B cell (primary cell): ENCODE data around the gene DOCK3.

Experiments used
- EZH2 ChIP-seq: IDR thresholded peaks from 2 replicates; pipeline ENCODE4 v1.6.1; 2012; ENCODE audit warnings: borderline replicate concordance, low read depth, mild to moderate bottlenecking, moderate library complexity, low read length; ENCODE audit not compliant: insufficient read depth, poor library complexity, severe bottlenecking
- TF ChIP-seq, protein P1 (sequence below): fragments of 200-600 bp; IDR thresholded peaks from one replicate; pipeline ENCODE4 v1.8.0; 2022; ENCODE audit warnings: antibody characterized with exemption, mild to moderate bottlenecking

DNA sequence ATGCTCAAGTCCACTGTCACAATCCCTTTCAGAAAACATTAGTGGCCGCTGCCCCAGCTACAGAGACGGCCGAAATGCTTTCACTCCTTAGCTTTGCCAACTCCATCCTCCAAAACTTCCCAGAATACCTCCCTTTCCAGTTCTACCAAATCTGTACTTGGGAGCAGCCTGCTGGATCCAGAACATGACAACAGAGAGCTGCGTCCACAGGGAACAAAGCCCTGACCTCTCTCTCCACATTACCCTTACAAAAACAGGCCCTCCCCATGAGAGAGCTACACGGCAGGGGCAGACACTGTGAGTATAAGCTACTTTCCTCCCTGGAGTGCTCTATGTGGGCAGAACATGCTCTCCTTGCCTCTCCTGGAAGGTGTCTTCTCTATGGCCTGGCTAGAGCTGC lies 722.7 kb downstream of the DOCK3 start:
- TF ChIP-seq EZH2: no peak
- TF ChIP-seq, protein P1, sequence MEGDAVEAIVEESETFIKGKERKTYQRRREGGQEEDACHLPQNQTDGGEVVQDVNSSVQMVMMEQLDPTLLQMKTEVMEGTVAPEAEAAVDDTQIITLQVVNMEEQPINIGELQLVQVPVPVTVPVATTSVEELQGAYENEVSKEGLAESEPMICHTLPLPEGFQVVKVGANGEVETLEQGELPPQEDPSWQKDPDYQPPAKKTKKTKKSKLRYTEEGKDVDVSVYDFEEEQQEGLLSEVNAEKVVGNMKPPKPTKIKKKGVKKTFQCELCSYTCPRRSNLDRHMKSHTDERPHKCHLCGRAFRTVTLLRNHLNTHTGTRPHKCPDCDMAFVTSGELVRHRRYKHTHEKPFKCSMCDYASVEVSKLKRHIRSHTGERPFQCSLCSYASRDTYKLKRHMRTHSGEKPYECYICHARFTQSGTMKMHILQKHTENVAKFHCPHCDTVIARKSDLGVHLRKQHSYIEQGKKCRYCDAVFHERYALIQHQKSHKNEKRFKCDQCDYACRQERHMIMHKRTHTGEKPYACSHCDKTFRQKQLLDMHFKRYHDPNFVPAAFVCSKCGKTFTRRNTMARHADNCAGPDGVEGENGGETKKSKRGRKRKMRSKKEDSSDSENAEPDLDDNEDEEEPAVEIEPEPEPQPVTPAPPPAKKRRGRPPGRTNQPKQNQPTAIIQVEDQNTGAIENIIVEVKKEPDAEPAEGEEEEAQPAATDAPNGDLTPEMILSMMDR: no peak
